ENCODE results near the gene SLC7A14. TPM values are rescaled to one million over a fixed set of nuclear protein-coding genes. Genes with fewer than 3 reads are reported as not detected.

SLC7A14 gene
- total RNA-seq, 1 donor from 2014 or later = 13.5 TPM

DNA sequence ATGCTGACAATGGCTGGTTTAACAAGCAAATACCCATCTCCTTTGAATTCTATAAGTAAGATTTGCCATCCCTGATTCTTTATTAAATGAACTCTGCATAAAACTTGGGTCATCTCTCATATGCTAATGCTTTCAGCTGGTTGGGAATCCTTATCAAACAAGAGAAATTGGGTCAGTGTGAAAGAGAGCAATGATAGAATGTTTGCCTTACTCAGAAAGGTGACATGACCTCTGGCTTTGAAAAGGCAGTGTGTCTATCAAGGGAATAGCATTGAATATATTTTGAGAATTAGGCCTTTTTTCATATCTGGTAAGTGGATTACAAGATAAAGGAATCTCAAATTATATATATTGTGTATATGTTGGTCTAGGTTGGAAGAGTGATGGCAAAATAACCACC lies 8.7 kb upstream of the SLC7A14 start:
- Mint-ChIP-seq H3K36me3 (no peaks in the 10 kb centered on the region), H3K9me3 (no peaks in the 10 kb centered on the region), H3K4me1 (ENCODE audit: unreplicated experiment) (peaks cover 8% of the 10 kb centered on the region), H3K4me3 (no peak overlapping the region), H3K27me3 (peaks cover 14% of the 10 kb centered on the region), H3K27ac (no peak overlapping the region)
- TF ChIP-seq, protein P1, sequence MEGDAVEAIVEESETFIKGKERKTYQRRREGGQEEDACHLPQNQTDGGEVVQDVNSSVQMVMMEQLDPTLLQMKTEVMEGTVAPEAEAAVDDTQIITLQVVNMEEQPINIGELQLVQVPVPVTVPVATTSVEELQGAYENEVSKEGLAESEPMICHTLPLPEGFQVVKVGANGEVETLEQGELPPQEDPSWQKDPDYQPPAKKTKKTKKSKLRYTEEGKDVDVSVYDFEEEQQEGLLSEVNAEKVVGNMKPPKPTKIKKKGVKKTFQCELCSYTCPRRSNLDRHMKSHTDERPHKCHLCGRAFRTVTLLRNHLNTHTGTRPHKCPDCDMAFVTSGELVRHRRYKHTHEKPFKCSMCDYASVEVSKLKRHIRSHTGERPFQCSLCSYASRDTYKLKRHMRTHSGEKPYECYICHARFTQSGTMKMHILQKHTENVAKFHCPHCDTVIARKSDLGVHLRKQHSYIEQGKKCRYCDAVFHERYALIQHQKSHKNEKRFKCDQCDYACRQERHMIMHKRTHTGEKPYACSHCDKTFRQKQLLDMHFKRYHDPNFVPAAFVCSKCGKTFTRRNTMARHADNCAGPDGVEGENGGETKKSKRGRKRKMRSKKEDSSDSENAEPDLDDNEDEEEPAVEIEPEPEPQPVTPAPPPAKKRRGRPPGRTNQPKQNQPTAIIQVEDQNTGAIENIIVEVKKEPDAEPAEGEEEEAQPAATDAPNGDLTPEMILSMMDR (conservative IDR thresholded peaks at IDR 0.05) = no peak
- no peak for DNase-seq (ENCODE audit: extremely low spot score, unreplicated experiment)

GRCh38 chr3:170593634-170594033 lies 7.8 kb upstream of the SLC7A14 start:
- TF ChIP-seq, protein P1 (conservative IDR thresholded peaks at IDR 0.05) = no peak
- Mint-ChIP-seq H3K4me1 (ENCODE audit: unreplicated experiment) (peaks cover 8% of the 10 kb centered on the region), H3K9me3 (no peaks in the 10 kb centered on the region), H3K27ac (no peak overlapping the region), H3K4me3 (no peak overlapping the region), H3K36me3 (no peaks in the 10 kb centered on the region), H3K27me3 (peaks cover 19% of the 10 kb centered on the region)
- no peak for DNase-seq (ENCODE audit: extremely low spot score, unreplicated experiment)

DNA sequence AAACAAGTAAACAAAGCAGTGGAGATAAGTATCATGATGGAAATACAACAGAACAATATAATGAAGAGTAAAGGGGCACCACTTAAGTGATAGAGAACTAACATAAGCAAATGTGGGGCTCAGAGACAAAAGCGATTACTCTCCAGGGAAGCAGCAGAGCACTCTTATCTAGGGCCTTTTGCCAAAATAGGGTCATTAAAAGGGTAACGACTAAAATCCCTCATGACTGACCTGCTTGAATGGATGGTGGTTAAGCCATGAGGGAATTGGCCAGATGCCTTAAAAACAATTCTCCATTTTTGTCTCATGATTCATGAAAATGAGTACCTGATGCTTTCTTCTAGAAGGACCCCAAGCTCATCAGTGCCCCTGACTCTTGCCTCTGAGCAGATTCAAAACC lies 3.2 kb upstream of the SLC7A14 start:
- TF ChIP-seq, protein P1 (conservative IDR thresholded peaks at IDR 0.05) = no peak
- Mint-ChIP-seq H3K4me3 (no peak overlapping the region), H3K4me1 (ENCODE audit: unreplicated experiment) (no peaks in the 10 kb centered on the region), H3K27me3 (peaks cover 57% of the 10 kb centered on the region), H3K36me3 (no peaks in the 10 kb centered on the region), H3K9me3 (no peaks in the 10 kb centered on the region), H3K27ac (no peak overlapping the region)
- DNase-seq (ENCODE audit: extremely low spot score, unreplicated experiment) = no peak

GRCh38 chr3:170585008-170585936 lies 603 bp downstream of the SLC7A14 start:
- no peaks in the 10 kb centered on the region for H3K36me3 Mint-ChIP-seq
- TF ChIP-seq, protein P1 (conservative IDR thresholded peaks at IDR 0.05) = no peak
- no peak overlapping the region for H3K27ac Mint-ChIP-seq
- no peaks in the 10 kb centered on the region for H3K9me3 Mint-ChIP-seq
- peaks cover 64% of the 10 kb centered on the region for H3K27me3 Mint-ChIP-seq
- H3K4me3 Mint-ChIP-seq = peak overlapping the region; percentile 84
- peak; percentile 71 for DNase-seq (ENCODE audit: extremely low spot score, unreplicated experiment)
- no peaks in the 10 kb centered on the region for H3K4me1 Mint-ChIP-seq (ENCODE audit: unreplicated experiment)

DNA sequence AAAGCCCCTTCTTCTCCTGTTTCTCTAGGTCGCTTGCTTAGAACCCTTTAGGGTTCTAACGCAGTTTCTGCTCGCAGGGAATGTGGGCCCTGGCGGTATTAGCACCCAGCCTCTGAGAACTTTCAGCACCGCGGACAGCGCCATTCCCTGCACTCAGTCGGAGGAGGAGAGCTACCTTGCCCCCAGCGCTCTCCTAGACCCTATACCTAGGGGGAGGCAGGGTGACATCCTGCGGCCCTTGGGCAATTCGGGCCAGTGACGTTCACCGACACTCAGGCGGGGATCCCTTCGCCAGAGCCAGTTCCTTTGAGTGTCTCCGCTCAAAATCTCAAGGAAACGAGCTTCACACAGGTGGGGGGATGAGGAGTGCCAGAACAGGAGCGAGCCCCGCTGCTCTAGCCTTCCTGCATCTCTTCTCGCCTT lies 1.3 kb downstream of the SLC7A14 start:
- H3K36me3 Mint-ChIP-seq = no peaks in the 10 kb centered on the region
- H3K4me3 Mint-ChIP-seq = peak overlapping the region; percentile 84
- H3K9me3 Mint-ChIP-seq = no peaks in the 10 kb centered on the region
- H3K27ac Mint-ChIP-seq = no peak overlapping the region
- TF ChIP-seq, protein P1 (conservative IDR thresholded peaks at IDR 0.05) = no peak
- DNase-seq (ENCODE audit: extremely low spot score, unreplicated experiment) = peak; percentile 82
- peaks cover 68% of the 10 kb centered on the region for H3K27me3 Mint-ChIP-seq
- no peaks in the 10 kb centered on the region for H3K4me1 Mint-ChIP-seq (ENCODE audit: unreplicated experiment)

Data from type B pancreatic cell (in vitro differentiated cells).